Muscle of leg (tissue), 11 donors: ENCODE results near the gene ALPK3. TPM values are rescaled to one million over a fixed set of nuclear protein-coding genes. Genes with fewer than 3 reads are reported as not detected.
"Not testable (repeated sequence)": the region's sequence is repeated elsewhere in the genome, so short reads cannot be mapped to it uniquely, and the experiment has no call there.

Experiments used
- DNase-seq: peaks from one replicate; pipeline ENCODE4 v3.0.0; 2013
- H3K27ac ChIP-seq: one replicate; pipeline ENCODE4 v1.5.1; 2013; ENCODE audit warnings: mild to moderate bottlenecking, low read length, control low read depth
- H3K27me3 ChIP-seq: one replicate; pipeline ENCODE4 v1.6.1; 2013; ENCODE audit warnings: low read length; ENCODE audit not compliant: control insufficient read depth, insufficient read depth
- H3K36me3 ChIP-seq: one replicate; pipeline ENCODE4 v1.6.1; 2013; ENCODE audit warnings: low read length; ENCODE audit not compliant: control insufficient read depth, insufficient read depth
- H3K4me1 ChIP-seq: one replicate; pipeline ENCODE4 v1.6.1; 2013; ENCODE audit warnings: low read length; ENCODE audit not compliant: control insufficient read depth, insufficient read depth
- H3K4me3 ChIP-seq: one replicate; pipeline ENCODE4 v1.5.1; 2013; ENCODE audit warnings: low read length, control low read depth
- H3K9me3 ChIP-seq: replicated peaks from 2 replicates; pipeline ENCODE4 v1.6.1; 2013; ENCODE audit warnings: low read depth, low read length; ENCODE audit not compliant: control insufficient read depth
- WGBS: methylation state at CpG from one replicate; pipeline ENCODE4 v1.1.5; 2013; ENCODE audit warnings: missing lambda C conversion rate; ENCODE audit not compliant: insufficient coverage; 5-methylcytosine and 5-hydroxymethylcytosine counted together
- polyA plus RNA-seq, 8 donors: library from polyadenylated mRNA; unstranded; fragments of 120-200 nt; gene quantifications; one replicate each; pipeline versions ENCODE4 v1.2.1 to v1.2.3, GENCODE V29; 2013; ENCODE audit warnings: inconsistent platforms in 1 of 8, low replicate concordance in 1 of 8; ENCODE audit not compliant: insufficient read length in 8 of 8, insufficient read depth in 1 of 8
- total RNA-seq: library from RNA; stranded (reverse); fragments of 120-200 nt; gene quantifications from one replicate; pipeline ENCODE4 v1.2.4, GENCODE V29; 2013

ALPK3 gene
- total and polyA plus RNA-seq, 9 donors, result 35.9 to 106 (median 69.5) TPM

DNA sequence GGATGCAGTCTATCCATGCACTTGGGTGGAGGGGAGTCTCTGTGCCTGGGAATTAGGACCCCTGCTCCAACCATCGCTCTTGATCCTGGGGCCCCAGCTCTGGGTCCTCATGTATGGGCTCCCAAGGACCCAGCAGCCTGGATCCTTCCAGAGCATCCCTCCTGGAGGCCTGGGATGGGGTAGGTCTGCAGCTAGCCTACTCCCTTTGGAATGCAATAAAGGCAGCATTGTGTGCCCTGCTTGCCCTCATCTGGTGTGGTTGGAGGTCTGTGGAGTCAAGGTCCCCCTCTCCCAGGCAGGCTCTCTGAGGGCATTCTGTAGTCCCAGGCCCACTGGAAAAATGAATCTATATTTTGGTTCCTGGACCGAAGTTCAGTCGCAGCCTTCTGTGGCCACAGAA lies 52.4 kb downstream of the ALPK3 start:
- WGBS, result 87% methylated on average over 3 of the region's 3 CpGs

DNA sequence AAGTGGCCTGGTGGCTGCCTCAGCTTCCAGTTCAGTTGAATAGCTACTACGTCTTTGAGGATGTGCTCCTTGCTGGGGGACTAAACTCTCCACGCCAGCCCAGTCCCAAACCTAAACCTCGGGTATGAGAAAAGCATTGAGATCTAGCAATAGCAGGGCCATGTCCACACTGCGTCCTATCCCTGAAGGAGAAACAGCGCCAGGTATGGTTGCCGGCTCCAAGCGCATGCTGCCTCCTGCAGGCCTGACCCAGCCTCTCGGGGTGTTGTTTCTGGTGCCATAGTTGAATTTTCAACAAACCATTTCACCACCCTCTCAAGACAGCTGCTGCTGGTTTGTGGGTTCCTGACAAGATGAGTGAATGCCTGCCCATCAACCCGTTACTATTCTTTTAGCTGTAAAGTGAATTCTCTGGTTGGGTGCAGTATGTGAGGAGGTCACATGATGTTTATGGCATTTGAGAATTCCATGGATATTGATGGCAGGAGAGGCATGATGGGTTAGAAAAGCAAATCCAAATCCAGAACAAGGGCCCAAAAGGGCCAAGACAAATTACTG lies 54.4 kb downstream of the ALPK3 start:
- H3K27me3 ChIP-seq, result no peaks in the 10 kb centered on the region
- DNase-seq, result no peak
- no peaks in the 10 kb centered on the region for H3K4me1 ChIP-seq
- H3K4me3 ChIP-seq, result no peak overlapping the region
- no peak overlapping the region for H3K27ac ChIP-seq
- 89% methylated on average over 9 of the region's 9 CpGs for WGBS
- no peaks in the 10 kb centered on the region for H3K9me3 ChIP-seq
- peaks cover 45% of the 10 kb centered on the region for H3K36me3 ChIP-seq

More for the DNA sequence above, 52.4 kb downstream of the ALPK3 start:
- Histone ChIP-seq H3K27me3 (no peaks in the 10 kb centered on the region), H3K4me1 (no peaks in the 10 kb centered on the region), H3K27ac (no peak overlapping the region), H3K9me3 (no peaks in the 10 kb centered on the region), H3K4me3 (no peak overlapping the region), H3K36me3 (peaks cover 60% of the 10 kb centered on the region)
- DNase-seq, result no peak

DNA sequence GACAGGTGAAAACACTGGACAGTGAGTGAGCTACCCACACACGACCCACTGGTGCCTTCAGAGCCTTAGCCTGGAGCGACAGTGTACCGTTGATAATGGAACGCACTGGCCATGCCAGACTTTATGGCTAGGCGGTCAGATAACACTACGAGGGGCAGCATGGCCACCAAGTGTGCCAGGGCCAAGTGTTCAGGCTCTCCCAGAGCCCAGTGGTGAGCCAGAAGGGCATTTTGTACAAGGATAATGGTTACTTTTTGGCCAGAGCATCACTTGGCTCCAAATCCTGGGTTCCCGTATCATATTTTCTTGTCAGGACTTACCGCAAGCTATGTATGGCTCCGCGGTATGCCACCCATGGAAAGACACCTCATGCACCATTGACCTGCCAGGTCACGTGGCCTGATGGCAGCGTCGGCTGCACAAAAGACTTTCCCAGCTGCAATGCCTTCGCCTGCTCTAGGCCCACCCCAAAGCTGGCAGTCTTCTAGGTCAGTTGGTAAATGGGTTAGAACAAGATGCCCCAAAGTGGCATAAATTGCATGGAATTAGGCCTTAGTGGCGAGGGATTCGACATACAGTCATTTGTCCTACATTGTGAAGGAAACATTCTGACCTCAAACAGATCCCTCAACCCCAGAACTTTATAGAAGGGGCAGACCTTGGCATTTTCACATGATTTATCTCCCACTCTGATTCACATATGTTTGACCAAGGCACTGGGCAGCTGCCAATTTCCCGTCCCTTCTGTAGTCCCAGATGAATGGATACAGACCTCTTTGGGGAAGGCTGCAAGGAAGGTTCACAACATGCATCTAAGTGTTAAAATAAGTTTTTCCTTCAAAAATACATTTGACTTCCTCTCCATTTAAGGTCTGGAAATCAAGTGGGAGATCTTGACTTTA lies 55.1 kb downstream of the ALPK3 start:
- Histone ChIP-seq H3K4me3 (no peak overlapping the region), H3K27ac (no peak overlapping the region)

DNA sequence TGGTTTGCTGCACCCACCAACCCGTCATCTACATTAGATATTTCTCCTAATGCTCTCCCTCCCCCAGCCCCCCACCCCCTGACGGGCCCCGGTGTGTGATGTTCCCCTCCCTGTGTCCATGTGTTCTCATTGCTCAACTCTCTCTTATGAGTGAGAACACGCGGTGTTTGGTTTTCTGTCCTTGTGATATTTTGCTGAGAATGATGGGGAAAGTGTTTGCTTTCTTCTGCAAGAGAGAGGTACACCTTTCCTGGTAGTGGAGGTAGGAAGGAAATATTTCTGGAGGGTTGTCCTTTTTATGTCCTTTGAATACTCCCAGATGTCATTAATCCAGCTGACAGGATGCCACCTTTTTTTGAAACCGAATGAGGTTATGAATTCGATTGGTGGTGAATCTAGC lies 56.8 kb downstream of the ALPK3 start:
- peaks cover 20% of the 10 kb centered on the region for H3K36me3 ChIP-seq
- H3K9me3 ChIP-seq, result no peaks in the 10 kb centered on the region
- no peaks in the 10 kb centered on the region for H3K27me3 ChIP-seq
- H3K27ac ChIP-seq, result no peak overlapping the region
- no peak overlapping the region for H3K4me3 ChIP-seq
- no peaks in the 10 kb centered on the region for H3K4me1 ChIP-seq
- no CpG with 5 or more reads among the region's 7 CpGs for WGBS
- no peak for DNase-seq

More for the DNA sequence above, 55.1 kb downstream of the ALPK3 start:
- no peaks in the 10 kb centered on the region for H3K9me3 ChIP-seq
- H3K27me3 ChIP-seq, result no peaks in the 10 kb centered on the region
- WGBS, result 94% methylated on average over 13 of the region's 17 CpGs
- H3K36me3 ChIP-seq, result peaks cover 37% of the 10 kb centered on the region
- DNase-seq, result no peak
- no peaks in the 10 kb centered on the region for H3K4me1 ChIP-seq

DNA sequence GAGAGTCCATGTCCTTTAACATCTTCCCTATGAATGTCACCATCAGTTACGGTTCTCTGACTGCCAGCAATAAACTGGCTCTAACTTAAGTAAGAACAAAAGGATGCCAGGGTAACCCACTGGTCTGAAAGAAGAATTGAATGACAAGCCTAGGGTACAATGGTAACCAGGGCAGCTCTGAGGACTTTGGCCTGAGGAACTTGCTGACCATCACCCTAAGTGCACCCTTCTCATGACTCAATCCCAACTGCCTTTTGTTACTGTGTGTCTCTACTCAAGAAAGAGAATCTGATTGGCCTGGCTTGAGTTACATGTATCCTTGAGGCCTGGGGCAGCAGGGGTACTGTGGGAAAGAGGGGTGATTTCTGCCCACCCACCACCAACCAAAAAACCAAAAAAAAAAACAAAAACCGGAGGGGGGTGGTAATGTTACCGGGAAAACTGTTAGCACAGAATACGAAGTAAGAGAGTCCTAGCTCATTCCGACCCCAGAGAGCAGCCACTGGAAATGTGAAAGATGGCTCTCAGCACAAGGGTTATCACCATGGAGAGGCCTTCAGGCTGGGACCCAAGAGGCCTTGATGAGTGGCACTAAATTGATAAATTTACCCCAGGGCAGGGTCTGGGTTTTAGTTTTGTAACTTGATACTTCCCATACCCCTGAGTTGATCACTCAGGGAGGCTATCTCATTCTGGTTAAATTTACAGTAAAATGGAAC lies 58.0 kb downstream of the ALPK3 start:
- H3K4me3 ChIP-seq, result no peak overlapping the region
- WGBS, result 75% methylated on average over 4 of the region's 5 CpGs
- H3K27me3 ChIP-seq, result no peaks in the 10 kb centered on the region
- H3K4me1 ChIP-seq, result no peaks in the 10 kb centered on the region
- H3K27ac ChIP-seq, result no peak overlapping the region
- H3K9me3 ChIP-seq, result no peaks in the 10 kb centered on the region
- no peak for DNase-seq
- peaks cover 9% of the 10 kb centered on the region for H3K36me3 ChIP-seq

DNA sequence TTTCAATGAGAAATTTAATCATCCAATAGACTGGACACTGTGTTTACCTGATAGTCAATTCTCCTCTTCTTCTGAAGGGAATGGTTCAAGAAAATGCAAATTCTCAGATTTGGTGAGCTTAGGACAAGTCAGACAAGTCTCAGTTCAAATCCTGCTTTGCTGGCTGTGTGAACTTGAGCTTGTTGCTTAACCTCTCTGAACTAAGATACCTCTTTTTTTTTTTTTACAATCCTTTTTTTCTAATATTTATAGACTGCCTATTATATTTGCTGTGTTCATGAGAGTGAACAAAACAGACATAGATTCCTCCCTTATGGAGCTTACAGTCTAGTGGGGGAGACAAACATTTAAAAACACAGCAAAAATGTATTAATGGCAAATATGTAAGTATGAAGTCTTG lies 59.1 kb downstream of the ALPK3 start:
- DNase-seq, result no peak
- Histone ChIP-seq H3K9me3 (no peaks in the 10 kb centered on the region), H3K27ac (no peak overlapping the region), H3K36me3 (peaks cover 5% of the 10 kb centered on the region), H3K27me3 (peaks cover 5% of the 10 kb centered on the region), H3K4me3 (no peak overlapping the region), H3K4me1 (no peaks in the 10 kb centered on the region)

DNA sequence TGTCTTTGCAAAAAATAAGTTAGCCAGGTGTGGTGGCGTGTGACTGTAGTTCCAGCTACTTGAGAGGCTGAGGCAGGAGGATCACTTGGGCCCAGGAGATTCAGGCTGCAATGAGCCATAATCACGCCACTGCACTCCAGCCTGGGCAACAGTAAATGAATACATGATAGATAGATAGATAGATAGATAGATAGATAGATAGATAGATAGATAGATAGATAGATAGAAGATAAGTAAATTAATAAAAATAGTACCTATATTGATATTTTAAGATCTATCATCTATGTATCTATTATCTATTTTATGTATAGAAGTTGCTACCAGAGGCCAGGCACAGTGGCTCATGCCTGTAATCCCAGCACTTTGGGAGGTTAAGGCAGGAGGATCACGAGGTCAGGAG lies 60.5 kb downstream of the ALPK3 start:
- WGBS, result 100% methylated on average over 2 of the region's 3 CpGs
- H3K4me1 ChIP-seq, DNase-seq, H3K4me3 ChIP-seq, H3K9me3 ChIP-seq, H3K36me3 ChIP-seq, H3K27me3 ChIP-seq, H3K27ac ChIP-seq: not testable (repeated sequence)

DNA sequence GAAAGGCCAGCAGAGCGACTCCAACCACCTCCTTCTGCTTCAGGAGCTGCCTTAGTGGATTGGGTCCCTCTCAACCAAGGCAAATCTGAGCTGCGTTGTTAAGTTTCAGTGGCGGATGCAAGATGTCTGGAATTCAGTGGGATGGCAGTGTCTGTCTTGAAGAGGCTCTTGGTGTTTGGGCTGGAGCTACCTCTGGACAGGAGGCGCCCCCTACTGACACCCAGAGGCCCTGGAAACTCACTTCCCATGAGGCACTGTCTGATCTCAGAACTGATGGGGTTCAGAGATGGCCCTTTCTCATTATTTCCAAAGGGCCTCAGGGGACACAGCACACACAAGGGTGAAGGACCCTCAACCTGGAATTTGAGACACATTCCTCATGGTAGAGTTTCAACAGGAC lies 61.3 kb downstream of the ALPK3 start:
- DNase-seq, result peak; percentile 66
- H3K4me3 ChIP-seq, result no peak overlapping the region
- no CpG with 5 or more reads among the region's 4 CpGs for WGBS
- no peaks in the 10 kb centered on the region for H3K36me3 ChIP-seq
- H3K4me1 ChIP-seq, result no peaks in the 10 kb centered on the region
- no peak overlapping the region for H3K27ac ChIP-seq
- H3K9me3 ChIP-seq, result no peaks in the 10 kb centered on the region
- H3K27me3 ChIP-seq, result peaks cover 8% of the 10 kb centered on the region

DNA sequence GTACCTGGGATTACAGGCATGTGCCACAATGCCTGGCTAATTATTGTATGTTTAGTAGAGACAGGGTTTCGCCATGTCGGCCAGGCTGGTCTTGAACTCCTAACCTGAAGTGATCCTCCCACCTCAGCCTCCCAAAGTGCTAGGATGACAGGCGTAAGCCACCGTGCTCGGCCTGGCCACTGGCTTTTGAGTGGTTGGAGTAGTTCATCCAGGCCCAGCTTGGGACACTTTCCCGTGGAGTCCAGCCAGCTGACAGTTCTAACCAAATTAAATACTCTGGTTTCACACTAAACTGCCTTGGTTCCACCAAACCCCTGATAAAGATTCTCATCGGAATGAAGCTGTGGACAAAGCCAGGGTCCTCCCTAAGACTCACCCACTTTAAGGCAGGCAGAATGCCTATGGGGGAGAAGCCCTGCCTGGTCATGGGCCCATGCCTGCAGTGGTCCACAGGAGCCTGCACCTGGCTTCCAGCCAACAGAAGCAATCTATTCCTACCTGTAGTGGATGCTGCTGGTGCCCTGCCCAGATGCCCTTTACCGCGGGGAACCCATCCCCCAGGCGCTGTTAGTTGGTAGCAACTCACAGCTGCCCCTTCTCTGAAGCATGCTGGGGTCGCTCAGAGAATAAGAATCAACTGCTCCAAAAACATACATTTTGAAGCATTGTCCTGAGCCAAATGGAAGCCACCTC lies 62.1 kb downstream of the ALPK3 start:
- Histone ChIP-seq H3K9me3 (no peaks in the 10 kb centered on the region), H3K27ac (no peak overlapping the region), H3K4me1 (no peaks in the 10 kb centered on the region), H3K36me3 (no peaks in the 10 kb centered on the region), H3K27me3 (peaks cover 8% of the 10 kb centered on the region), H3K4me3 (no peak overlapping the region)
- no peak for DNase-seq
- WGBS, result 86% methylated on average over 7 of the region's 11 CpGs

DNA sequence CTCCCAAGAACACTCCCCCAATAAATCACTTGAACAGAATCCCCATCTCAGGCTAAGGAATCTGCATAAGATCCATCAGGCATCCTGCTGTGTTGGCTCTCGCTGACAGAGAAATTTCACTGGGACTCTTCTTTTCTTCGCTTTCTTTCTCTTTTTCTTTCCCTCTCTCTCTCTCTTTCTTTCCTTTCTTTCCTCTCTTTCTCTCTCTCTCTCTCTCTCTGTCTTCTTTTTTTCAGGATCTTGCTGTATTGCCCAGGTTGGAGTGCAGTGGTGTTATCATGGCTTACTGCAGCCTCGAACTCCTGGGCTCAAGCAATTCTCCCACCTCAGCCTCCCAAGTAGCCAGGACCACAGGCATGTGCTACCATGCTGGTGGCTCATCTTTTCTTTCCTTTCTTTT lies 62.9 kb downstream of the ALPK3 start:
- H3K36me3 ChIP-seq, result no peaks in the 10 kb centered on the region
- no peak overlapping the region for H3K4me3 ChIP-seq
- peaks cover 8% of the 10 kb centered on the region for H3K27me3 ChIP-seq
- DNase-seq, result no peak
- no peaks in the 10 kb centered on the region for H3K4me1 ChIP-seq
- WGBS, result 62% methylated on average over 2 of the region's 3 CpGs
- no peaks in the 10 kb centered on the region for H3K9me3 ChIP-seq
- H3K27ac ChIP-seq, result no peak overlapping the region
